ENCODE measurements around the gene GRK3. TPM values are rescaled to one million over a fixed set of nuclear protein-coding genes. Genes with fewer than 3 reads are reported as not detected.
A peak's percentile ranks its signal among the peaks of the same experiment; 100 is the strongest.

Gene GRK3
- total and polyA plus RNA-seq, 2 donors (not counting 3 experiments of a cell fraction or from before 2014, with no cell fraction given): 0.68 to 4.4 TPM

DNA sequence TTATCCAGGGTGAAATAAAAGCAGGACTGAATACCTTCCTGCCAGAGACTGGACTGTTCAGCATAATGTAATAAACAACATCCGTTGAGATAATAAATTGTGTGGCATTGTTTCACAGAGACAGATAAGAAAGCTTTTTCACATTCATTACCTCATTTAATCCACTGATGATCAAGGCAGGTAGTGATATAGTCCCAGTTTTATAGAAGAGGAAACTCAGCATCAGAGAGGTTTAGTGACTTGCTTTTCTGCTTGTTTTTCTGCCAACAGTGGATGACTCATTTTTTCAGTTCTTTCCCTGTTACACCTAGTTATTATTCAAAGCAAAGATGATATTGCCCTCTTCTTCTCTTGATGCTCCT is 181.5 kb downstream of the GRK3 start:
- Histone ChIP-seq H3K9me3 (replicated peaks; ENCODE audit: control insufficient read depth, insufficient read depth, low read length) (no peaks in the 10 kb centered on the region), H3K27me3 (ENCODE audit: control insufficient read depth in 2 of 2, insufficient read depth in 2 of 2, low read length in 2 of 2) (no peaks in the 10 kb centered on the region), H3K4me2 (ENCODE audit: insufficient read depth, low read length) (peak overlapping the region; percentile 18), H2AFZ (ENCODE audit: low read depth, low read length) (no peak overlapping the region), H3K9ac (replicated peaks; ENCODE audit: extremely low read depth, insufficient read depth, low read length) (no peak overlapping the region), H3K27ac (ENCODE audit: insufficient read depth, low read depth, low read length) (no peak overlapping the region), H4K20me1 (replicated peaks; ENCODE audit: control insufficient read depth, extremely low read depth, insufficient read depth, low read length) (no peaks in the 10 kb centered on the region), H3K9me1 (replicated peaks; ENCODE audit: control insufficient read depth, extremely low read depth, insufficient read depth, low read length) (no peaks in the 10 kb centered on the region), H3K36me3 (ENCODE audit: control insufficient read depth in 2 of 2, extremely low read depth in 1 of 2, insufficient read depth in 2 of 2, low read length in 2 of 2) (no peaks in the 10 kb centered on the region), H3K4me1 (ENCODE audit: control insufficient read depth, extremely low read depth, insufficient read depth, low read length) (peaks cover 23% of the 10 kb centered on the region), H3K4me3 (replicated peaks in 1 of 3; ENCODE audit: insufficient read depth in 1 of 3, low read depth in 1 of 3, low read length in 3 of 3) (no peak overlapping the region), H3K79me2 (ENCODE audit: control insufficient read depth, insufficient read depth, low read length) (no peaks in the 10 kb centered on the region)
- BruUV-seq (replicated peaks): no TSS peak
- peak; percentile 73 for DNase-seq (ENCODE audit: low read depth, low spot score)
- ChIA-PET CTCF (interaction anchor here (1.3 kb wide), 1 partner anchor 27 kb away, joined by 3 read pairs; no protein-coding TSS in a partner anchor), POLR2A (no interaction called here)
- dilution Hi-C loops (cut with MboI; ENCODE audit: extremely low pct_ligation_motif_present, low sequenced_read_pairs) (no loop called here), intact Hi-C loops (cut with micrococcal nuclease) (no loop called here)
- peak; percentile 85 for FAIRE-seq
- TF ChIP-seq JUN (IDR thresholded peaks at IDR 0.05; ENCODE audit: borderline replicate concordance, insufficient read depth, insufficient read length, low read depth): peak; percentile 61
- peak; percentile 54 for TF ChIP-seq FOS (IDR thresholded peaks at IDR 0.05; ENCODE audit: borderline replicate concordance, insufficient read depth, low read length)
- TF ChIP-seq POLR2A (IDR thresholded peaks at IDR 0.05; ENCODE audit: low read depth, low read length): no peak
- TF ChIP-seq EZH2 (IDR thresholded peaks at IDR 0.05; ENCODE audit: borderline replicate concordance, low read depth, low read length, severe bottlenecking): no peak
- no peak for TF ChIP-seq GATA2 (IDR thresholded peaks at IDR 0.05; ENCODE audit: insufficient read depth, insufficient read length, low read depth, low read length)

DNA sequence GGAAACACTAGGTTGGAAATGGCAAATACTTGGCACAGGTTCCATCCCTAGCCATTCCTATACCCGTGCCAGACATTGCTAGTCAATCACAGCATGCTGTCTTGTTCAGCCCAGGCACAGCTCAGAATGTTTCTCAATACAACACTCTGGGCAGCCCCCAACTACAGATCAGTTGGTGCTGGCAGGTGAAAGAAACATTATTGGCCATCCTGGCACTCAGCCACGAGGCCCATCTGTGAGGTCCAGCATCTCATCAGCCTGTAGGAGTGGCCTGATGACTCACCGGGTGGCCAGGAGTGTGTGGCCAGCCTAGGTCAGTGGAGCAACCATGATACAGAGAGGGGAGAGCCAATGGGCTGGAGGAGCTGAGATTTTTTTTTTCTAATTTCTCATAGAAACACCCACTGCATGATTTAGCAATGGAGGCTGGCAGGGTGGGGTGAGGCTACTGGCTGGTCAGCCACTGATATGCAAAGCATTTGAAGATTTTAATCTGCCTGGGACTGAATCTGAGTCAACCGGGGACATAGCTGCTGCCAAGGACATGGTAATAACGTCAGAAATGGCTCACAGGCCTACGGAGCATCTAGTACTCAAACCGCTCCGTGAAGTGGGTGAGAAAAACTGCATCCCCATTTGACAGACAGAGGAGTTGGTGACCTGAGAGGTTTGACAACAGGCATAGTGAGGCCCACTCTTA is 182.9 kb downstream of the GRK3 start:
- Histone ChIP-seq H4K20me1 (replicated peaks; ENCODE audit: control insufficient read depth, extremely low read depth, insufficient read depth, low read length) (no peaks in the 10 kb centered on the region), H3K79me2 (ENCODE audit: control insufficient read depth, insufficient read depth, low read length) (no peaks in the 10 kb centered on the region), H2AFZ (ENCODE audit: low read depth, low read length) (peak overlapping the region; percentile 68), H3K36me3 (ENCODE audit: control insufficient read depth in 2 of 2, extremely low read depth in 1 of 2, insufficient read depth in 2 of 2, low read length in 2 of 2) (no peaks in the 10 kb centered on the region), H3K27me3 (ENCODE audit: control insufficient read depth in 2 of 2, insufficient read depth in 2 of 2, low read length in 2 of 2) (no peaks in the 10 kb centered on the region), H3K9me3 (replicated peaks; ENCODE audit: control insufficient read depth, insufficient read depth, low read length) (no peaks in the 10 kb centered on the region), H3K9ac (replicated peaks; ENCODE audit: extremely low read depth, insufficient read depth, low read length) (peak overlapping the region; percentile 51), H3K4me1 (ENCODE audit: control insufficient read depth, extremely low read depth, insufficient read depth, low read length) (peaks cover 23% of the 10 kb centered on the region), H3K27ac (ENCODE audit: insufficient read depth, low read depth, low read length) (peak overlapping the region; percentile 88), H3K9me1 (replicated peaks; ENCODE audit: control insufficient read depth, extremely low read depth, insufficient read depth, low read length) (no peaks in the 10 kb centered on the region), H3K4me3 (replicated peaks in 1 of 3; ENCODE audit: insufficient read depth in 1 of 3, low read depth in 1 of 3, low read length in 3 of 3) (no peak overlapping the region), H3K4me2 (ENCODE audit: insufficient read depth, low read length) (peak overlapping the region; percentile 17)
- BruUV-seq (replicated peaks): no TSS peak
- FAIRE-seq (peak; percentile 87), DNase-seq (ENCODE audit: low read depth, low spot score) (peak; percentile 88)
- ChIA-PET CTCF (interaction anchor here (0.9 to 1.2 kb wide), 3 partner anchors 11 to 285 kb away, joined by 3 to 5 read pairs (median 4); no protein-coding TSS in a partner anchor), POLR2A (no interaction called here)
- TF ChIP-seq GATA2 (IDR thresholded peaks at IDR 0.05; ENCODE audit: insufficient read depth, insufficient read length, low read depth, low read length) (peak; percentile 95), JUN (IDR thresholded peaks at IDR 0.05; ENCODE audit: borderline replicate concordance, insufficient read depth, insufficient read length, low read depth) (peak; percentile 65), POLR2A (IDR thresholded peaks at IDR 0.05; ENCODE audit: low read depth, low read length) (no peak), EZH2 (IDR thresholded peaks at IDR 0.05; ENCODE audit: borderline replicate concordance, low read depth, low read length, severe bottlenecking) (no peak), POLR2AphosphoS5 (IDR thresholded peaks at IDR 0.05; ENCODE audit: insufficient read depth, low read depth, low read length) (no peak), FOS (IDR thresholded peaks at IDR 0.05; ENCODE audit: borderline replicate concordance, insufficient read depth, low read length) (peak; percentile 86), MYC (IDR thresholded peaks at IDR 0.05; ENCODE audit: low read depth, low read length) (no peak)
- TF ChIP-seq, protein P1, sequence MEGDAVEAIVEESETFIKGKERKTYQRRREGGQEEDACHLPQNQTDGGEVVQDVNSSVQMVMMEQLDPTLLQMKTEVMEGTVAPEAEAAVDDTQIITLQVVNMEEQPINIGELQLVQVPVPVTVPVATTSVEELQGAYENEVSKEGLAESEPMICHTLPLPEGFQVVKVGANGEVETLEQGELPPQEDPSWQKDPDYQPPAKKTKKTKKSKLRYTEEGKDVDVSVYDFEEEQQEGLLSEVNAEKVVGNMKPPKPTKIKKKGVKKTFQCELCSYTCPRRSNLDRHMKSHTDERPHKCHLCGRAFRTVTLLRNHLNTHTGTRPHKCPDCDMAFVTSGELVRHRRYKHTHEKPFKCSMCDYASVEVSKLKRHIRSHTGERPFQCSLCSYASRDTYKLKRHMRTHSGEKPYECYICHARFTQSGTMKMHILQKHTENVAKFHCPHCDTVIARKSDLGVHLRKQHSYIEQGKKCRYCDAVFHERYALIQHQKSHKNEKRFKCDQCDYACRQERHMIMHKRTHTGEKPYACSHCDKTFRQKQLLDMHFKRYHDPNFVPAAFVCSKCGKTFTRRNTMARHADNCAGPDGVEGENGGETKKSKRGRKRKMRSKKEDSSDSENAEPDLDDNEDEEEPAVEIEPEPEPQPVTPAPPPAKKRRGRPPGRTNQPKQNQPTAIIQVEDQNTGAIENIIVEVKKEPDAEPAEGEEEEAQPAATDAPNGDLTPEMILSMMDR (IDR thresholded peaks at IDR 0.05; ENCODE audit: extremely low read depth in 1 of 2, insufficient read depth in 1 of 2, low read depth in 1 of 2, low read length in 2 of 2): no peak
- TF ChIP-seq, protein P2, sequence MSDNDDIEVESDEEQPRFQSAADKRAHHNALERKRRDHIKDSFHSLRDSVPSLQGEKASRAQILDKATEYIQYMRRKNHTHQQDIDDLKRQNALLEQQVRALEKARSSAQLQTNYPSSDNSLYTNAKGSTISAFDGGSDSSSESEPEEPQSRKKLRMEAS (IDR thresholded peaks at IDR 0.05; ENCODE audit: insufficient read depth, insufficient read length): no peak
- intact Hi-C loops (cut with micrococcal nuclease) (loop anchor here (1.0 kb wide), 1 partner anchor 12 kb away; no protein-coding TSS in a partner anchor), dilution Hi-C loops (cut with MboI; ENCODE audit: extremely low pct_ligation_motif_present, low sequenced_read_pairs) (no loop called here)
